Measurements from ENCODE around the gene SYNCRIP.

SYNCRIP gene

GRCh38 chr6:85678602-85679444 is 36.1 kb upstream of the SYNCRIP start:
- Histone ChIP-seq H3K4me3 (ENCODE audit: low read depth in 1 of 5, low read length in 5 of 5) (peak overlapping the region; percentile 75 to 99 (median 98)), H3K36me3 (ENCODE audit: control insufficient read depth in 5 of 5, insufficient read depth in 5 of 5, low read length in 5 of 5) (peaks cover 0 to 7% (median 0%) of the 10 kb centered on the region in 5 donors), H3K27ac (ENCODE audit: low read depth, low read length) (peak overlapping the region; percentile 80), H3K27me3 (ENCODE audit: control insufficient read depth in 5 of 5, insufficient read depth in 4 of 5, low read length in 5 of 5) (no peaks in the 10 kb centered on the region), H3K9ac (ENCODE audit: low read length in 5 of 5) (peak overlapping the region; percentile 63 to 98 (median 96)), H3K4me1 (ENCODE audit: control insufficient read depth in 5 of 5, insufficient read depth in 5 of 5, low read length in 5 of 5) (peaks cover 2 to 40% (median 34%) of the 10 kb centered on the region in 5 donors), H3K9me3 (ENCODE audit: control insufficient read depth in 5 of 5, low read length in 5 of 5) (no peaks in the 10 kb centered on the region)

- peak overlapping the region; percentile 63 to 98 (median 96) for H3K9ac ChIP-seq (ENCODE audit: low read length in 5 of 5)
- peaks cover 2 to 40% (median 34%) of the 10 kb centered on the region in 5 donors for H3K4me1 ChIP-seq (ENCODE audit: control insufficient read depth in 5 of 5, insufficient read depth in 5 of 5, low read length in 5 of 5)
- H3K36me3 ChIP-seq (ENCODE audit: control insufficient read depth in 5 of 5, insufficient read depth in 5 of 5, low read length in 5 of 5), result peaks cover 0 to 7% (median 0%) of the 10 kb centered on the region in 5 donors
- no peaks in the 10 kb centered on the region for H3K9me3 ChIP-seq (ENCODE audit: control insufficient read depth in 5 of 5, low read length in 5 of 5)
- H3K4me3 ChIP-seq (ENCODE audit: low read depth in 1 of 5, low read length in 5 of 5), result peak overlapping the region; percentile 75 to 99 (median 98)
- peak overlapping the region; percentile 80 for H3K27ac ChIP-seq (ENCODE audit: low read depth, low read length)
- H3K27me3 ChIP-seq (ENCODE audit: control insufficient read depth in 5 of 5, insufficient read depth in 4 of 5, low read length in 5 of 5), result no peaks in the 10 kb centered on the region
These were observed 35.4 kb upstream of the SYNCRIP start for GRCh38 chr6:85678026-85678601.

- Histone ChIP-seq H3K27me3 (ENCODE audit: control insufficient read depth in 5 of 5, insufficient read depth in 4 of 5, low read length in 5 of 5) (no peaks in the 10 kb centered on the region), H3K27ac (ENCODE audit: low read depth, low read length) (peak overlapping the region; percentile 80), H3K4me1 (ENCODE audit: control insufficient read depth in 5 of 5, insufficient read depth in 5 of 5, low read length in 5 of 5) (peaks cover 2 to 40% (median 34%) of the 10 kb centered on the region in 5 donors), H3K36me3 (ENCODE audit: control insufficient read depth in 5 of 5, insufficient read depth in 5 of 5, low read length in 5 of 5) (peaks cover 0 to 7% (median 0%) of the 10 kb centered on the region in 5 donors), H3K9ac (ENCODE audit: low read length in 5 of 5) (peak overlapping the region; percentile 60 to 98 (median 96)), H3K9me3 (ENCODE audit: control insufficient read depth in 5 of 5, low read length in 5 of 5) (no peaks in the 10 kb centered on the region), H3K4me3 (ENCODE audit: low read depth in 1 of 5, low read length in 5 of 5) (peak overlapping the region; percentile 75 to 99 (median 98))
These were observed 34.7 kb upstream of the SYNCRIP start for GRCh38 chr6:85677234-85677956.

- H3K4me1 ChIP-seq (ENCODE audit: control insufficient read depth in 5 of 5, insufficient read depth in 5 of 5, low read length in 5 of 5), result peaks cover 2 to 40% (median 34%) of the 10 kb centered on the region in 5 donors
- H3K9me3 ChIP-seq (ENCODE audit: control insufficient read depth in 5 of 5, low read length in 5 of 5), result no peaks in the 10 kb centered on the region
- H3K27ac ChIP-seq (ENCODE audit: low read depth, low read length), result peak overlapping the region; percentile 80
- H3K9ac ChIP-seq (ENCODE audit: low read length in 5 of 5), result peak overlapping the region; percentile 60 to 98 (median 96)
- peaks cover 0 to 7% (median 0%) of the 10 kb centered on the region in 5 donors for H3K36me3 ChIP-seq (ENCODE audit: control insufficient read depth in 5 of 5, insufficient read depth in 5 of 5, low read length in 5 of 5)
- H3K4me3 ChIP-seq (ENCODE audit: low read depth in 1 of 5, low read length in 5 of 5), result peak overlapping the region; percentile 75 to 99 (median 98)
- no peaks in the 10 kb centered on the region for H3K27me3 ChIP-seq (ENCODE audit: control insufficient read depth in 5 of 5, insufficient read depth in 4 of 5, low read length in 5 of 5)
These were observed 33.5 kb upstream of the SYNCRIP start for GRCh38 chr6:85676086-85676729.

GRCh38 chr6:85675030-85675819 is 32.5 kb upstream of the SYNCRIP start:
- Histone ChIP-seq H3K9me3 (ENCODE audit: control insufficient read depth in 5 of 5, low read length in 5 of 5) (no peaks in the 10 kb centered on the region), H3K36me3 (ENCODE audit: control insufficient read depth in 5 of 5, insufficient read depth in 5 of 5, low read length in 5 of 5) (peaks cover 0 to 7% (median 0%) of the 10 kb centered on the region in 5 donors), H3K4me3 (ENCODE audit: low read depth in 1 of 5, low read length in 5 of 5) (peak overlapping the region in 4 of 5 donors; percentile 75 to 99 (median 96)), H3K27ac (ENCODE audit: low read depth, low read length) (peak overlapping the region; percentile 80), H3K27me3 (ENCODE audit: control insufficient read depth in 5 of 5, insufficient read depth in 4 of 5, low read length in 5 of 5) (no peaks in the 10 kb centered on the region), H3K9ac (ENCODE audit: low read length in 5 of 5) (peak overlapping the region in 2 of 5 donors; percentile 1 to 9), H3K4me1 (ENCODE audit: control insufficient read depth in 5 of 5, insufficient read depth in 5 of 5, low read length in 5 of 5) (peaks cover 2 to 41% (median 39%) of the 10 kb centered on the region in 5 donors)

GRCh38 chr6:85674604-85675003 is 31.9 kb upstream of the SYNCRIP start:
- peaks cover 2 to 38% (median 34%) of the 10 kb centered on the region in 5 donors for H3K4me1 ChIP-seq (ENCODE audit: control insufficient read depth in 5 of 5, insufficient read depth in 5 of 5, low read length in 5 of 5)
- H3K27me3 ChIP-seq (ENCODE audit: control insufficient read depth in 5 of 5, insufficient read depth in 4 of 5, low read length in 5 of 5), result no peaks in the 10 kb centered on the region
- H3K4me3 ChIP-seq (ENCODE audit: low read depth in 1 of 5, low read length in 5 of 5), result no peak overlapping the region
- H3K9me3 ChIP-seq (ENCODE audit: control insufficient read depth in 5 of 5, low read length in 5 of 5), result no peaks in the 10 kb centered on the region
- peak overlapping the region; percentile 80 for H3K27ac ChIP-seq (ENCODE audit: low read depth, low read length)
- H3K36me3 ChIP-seq (ENCODE audit: control insufficient read depth in 5 of 5, insufficient read depth in 5 of 5, low read length in 5 of 5), result peaks cover 0 to 7% (median 0%) of the 10 kb centered on the region in 5 donors
- H3K9ac ChIP-seq (ENCODE audit: low read length in 5 of 5), result peak overlapping the region in 1 of 5 donors; percentile 1

GRCh38 chr6:85673198-85674139 is 30.8 kb upstream of the SYNCRIP start:
- no peak overlapping the region for H3K27ac ChIP-seq (ENCODE audit: low read depth, low read length)
- no peak overlapping the region for H3K4me3 ChIP-seq (ENCODE audit: low read depth in 1 of 5, low read length in 5 of 5)
- no peaks in the 10 kb centered on the region for H3K27me3 ChIP-seq (ENCODE audit: control insufficient read depth in 5 of 5, insufficient read depth in 4 of 5, low read length in 5 of 5)
- H3K36me3 ChIP-seq (ENCODE audit: control insufficient read depth in 5 of 5, insufficient read depth in 5 of 5, low read length in 5 of 5), result peaks cover 0 to 7% (median 0%) of the 10 kb centered on the region in 5 donors
- no peaks in the 10 kb centered on the region for H3K9me3 ChIP-seq (ENCODE audit: control insufficient read depth in 5 of 5, low read length in 5 of 5)
- H3K9ac ChIP-seq (ENCODE audit: low read length in 5 of 5), result no peak overlapping the region
- H3K4me1 ChIP-seq (ENCODE audit: control insufficient read depth in 5 of 5, insufficient read depth in 5 of 5, low read length in 5 of 5), result peaks cover 2 to 30% (median 28%) of the 10 kb centered on the region in 5 donors

GRCh38 chr6:85672623-85673022 is 29.9 kb upstream of the SYNCRIP start:
- no peak overlapping the region for H3K9ac ChIP-seq (ENCODE audit: low read length in 5 of 5)
- H3K27me3 ChIP-seq (ENCODE audit: control insufficient read depth in 5 of 5, insufficient read depth in 4 of 5, low read length in 5 of 5), result no peaks in the 10 kb centered on the region
- no peak overlapping the region for H3K27ac ChIP-seq (ENCODE audit: low read depth, low read length)
- peaks cover 0 to 30% (median 27%) of the 10 kb centered on the region in 5 donors for H3K4me1 ChIP-seq (ENCODE audit: control insufficient read depth in 5 of 5, insufficient read depth in 5 of 5, low read length in 5 of 5)
- H3K9me3 ChIP-seq (ENCODE audit: control insufficient read depth in 5 of 5, low read length in 5 of 5), result no peaks in the 10 kb centered on the region
- peaks cover 0 to 7% (median 0%) of the 10 kb centered on the region in 5 donors for H3K36me3 ChIP-seq (ENCODE audit: control insufficient read depth in 5 of 5, insufficient read depth in 5 of 5, low read length in 5 of 5)
- no peak overlapping the region for H3K4me3 ChIP-seq (ENCODE audit: low read depth in 1 of 5, low read length in 5 of 5)
